Measurements from ENCODE around the gene PTH.

Gene PTH

GRCh38 chr11:13449522-13449921, 46.3 kb downstream of the PTH start:
- DNase-seq (ENCODE audit: low spot score) = no peak

DNA sequence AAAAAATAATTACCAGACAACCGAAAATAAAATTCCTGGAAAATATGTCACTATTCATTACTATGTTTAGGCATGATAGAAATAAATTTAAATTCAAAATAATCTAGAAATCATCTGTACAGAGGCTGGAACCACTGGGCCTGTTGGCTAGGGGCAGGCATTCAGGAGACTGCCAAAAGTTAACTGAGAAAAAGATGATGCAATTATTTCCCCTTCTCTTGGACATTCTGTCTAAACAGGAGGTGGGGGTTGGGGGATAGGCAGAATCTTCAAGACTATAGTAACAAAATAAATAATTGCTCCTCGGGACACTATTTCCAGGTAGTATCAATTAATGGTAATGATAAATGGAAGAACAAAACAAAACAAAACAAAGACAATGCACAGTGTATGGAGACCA, 46.9 kb downstream of the PTH start:
- no peak for DNase-seq (ENCODE audit: low spot score)

DNA sequence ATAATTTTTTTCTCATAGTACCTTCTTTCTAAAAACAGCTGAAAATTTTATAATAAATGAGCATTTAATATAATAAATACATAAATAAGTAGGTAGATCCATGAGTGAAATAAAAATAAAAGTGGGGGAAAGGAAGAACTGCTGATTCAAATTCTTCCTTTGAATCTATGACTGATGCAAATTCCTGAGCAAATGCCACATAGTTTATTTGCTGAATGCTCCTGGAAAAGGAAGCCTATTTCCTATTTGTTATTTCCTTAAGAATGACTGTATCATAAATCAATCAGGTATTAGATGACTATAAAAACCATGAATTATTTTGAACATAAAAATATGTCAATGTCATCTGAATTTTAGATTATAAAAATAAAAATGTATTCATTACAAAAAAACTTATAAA, 49.4 kb downstream of the PTH start:
- DNase-seq (ENCODE audit: low spot score) = no peak

- no peak for DNase-seq (ENCODE audit: low spot score)
Observed at GRCh38 chr11:13445588-13445987, 50.2 kb downstream of the PTH start.
